Activated gamma-delta T cell (primary cell): ENCODE measurements around the gene GANAB.
"Not testable (repeated sequence)": the region's sequence is repeated elsewhere in the genome, so short reads cannot be mapped to it uniquely, and the experiment has no call there.

Experiments used
- DNase-seq: peaks from one replicate; lab custom pipeline; 2025; lab: John Stamatoyannopoulos, UW
- total RNA-seq, 2 donors: gene quantifications; one replicate each; lab custom pipeline; 2026; lab: John Stamatoyannopoulos, UW

The GANAB gene
- total RNA-seq, result 217 to 219 reads per million in 2 donors

GRCh38 chr11:62645946-62646824, at the start of gene GANAB:
Gene GANAB (minus strand): TSS chr11:62646613. CDS start chr11:62646599, 14 bp downstream.
- peak; percentile 94 for DNase-seq

GRCh38 chr11:62694455-62695167, 48.2 kb upstream of the GANAB start:
- DNase-seq, result no peak

- DNase-seq, result not testable (repeated sequence)
Measured at GRCh38 chr11:62693624-62694023, 47.2 kb upstream of the GANAB start.

- no peak for DNase-seq
Measured at GRCh38 chr11:62689421-62690183, 43.2 kb upstream of the GANAB start, which contains the start of gene LRRN4CL. Gene LRRN4CL (minus strand): TSS chr11:62689530. CDS start chr11:62688508, 1,022 bp downstream.

GRCh38 chr11:62688491-62688890, 42.1 kb upstream of the GANAB start:
- no peak for DNase-seq

- no peak for DNase-seq
Measured at GRCh38 chr11:62687508-62688396, 41.3 kb upstream of the GANAB start.

GRCh38 chr11:62682518-62682917, 36.1 kb upstream of the GANAB start:
- DNase-seq, result no peak

GRCh38 chr11:62680825-62681240, 34.4 kb upstream of the GANAB start:
- DNase-seq, result no peak

- DNase-seq, result peak; percentile 74
Measured at GRCh38 chr11:62678770-62679696, 32.6 kb upstream of the GANAB start, which contains the start of gene UBXN1. Gene UBXN1 (minus strand): TSS chr11:62679073. CDS start chr11:62678923, 150 bp downstream.

- no peak for DNase-seq
Measured at GRCh38 chr11:62678433-62678769, 32.0 kb upstream of the GANAB start.

GRCh38 chr11:62677714-62678113, 31.3 kb upstream of the GANAB start:
- DNase-seq, result no peak

- DNase-seq, result no peak
Measured at GRCh38 chr11:62677156-62677555, 30.7 kb upstream of the GANAB start.

- no peak for DNase-seq
Measured at GRCh38 chr11:62676698-62677097, 30.3 kb upstream of the GANAB start.

GRCh38 chr11:62675415-62675814, 29.0 kb upstream of the GANAB start:
- DNase-seq, result not testable (repeated sequence)

- no peak for DNase-seq
Measured at GRCh38 chr11:62673196-62673525, 26.7 kb upstream of the GANAB start.

GRCh38 chr11:62671608-62672389, 25.4 kb upstream of the GANAB start, which contains the start of the genes LBHD1 and UQCC3:
Gene LBHD1 (minus strand): TSS chr11:62672267. CDS start chr11:62670031, 2,236 bp downstream.
Gene UQCC3 (plus strand): TSS chr11:62671673. CDS start chr11:62671746, 73 bp downstream.
- peak; percentile 41 for DNase-seq

- no peak for DNase-seq
Measured at GRCh38 chr11:62671236-62671607, 24.8 kb upstream of the GANAB start.

GRCh38 chr11:62669420-62670161, 23.2 kb upstream of the GANAB start:
- DNase-seq, result no peak
